Heart left ventricle (tissue), 13 donors: ENCODE measurements around the gene C2CD3.

ENCODE experiments used
- POLR2A ChIP-seq, 2 donors: fragments of 450-650 bp; IDR thresholded peaks; one replicate each; pipeline ENCODE4 v1.6.1; 2017; ENCODE audit warnings: antibody characterized with exemption in 2 of 2, mild to moderate bottlenecking in 2 of 2, moderate library complexity in 2 of 2
- TF ChIP-seq, protein P1 (sequence below), 12 donors: fragments of 200-600 bp; sonication (generic) in 4 of 12; IDR thresholded peaks; one replicate each; pipeline versions ENCODE4 v1.5.0 to v1.8.0; 2018 to 2022; ENCODE audit warnings: antibody characterized with exemption in 12 of 12, mild to moderate bottlenecking in 5 of 12
- donor health status: ischemic (EF 13 %, LVEDD 7.1; RV severe dilation, severe dysfunction).
- donor health status: DM: no; HTN: yes; CAD: no.
- donor health status: DM: no; HTN: no; CAD: no.
- donor health status: ischemic (EF 25% LVEDD 6.9; RV normal size, moderate dysfunction).
- donor health status: ischemic (EF 25% LVEDD 5.7; RV mildly dilated, moderate dysfunction).
- donor health status: ischemic (EF 35%, LVEDD 5.7; RV mildly dilated, moderate dysfunction).
- donor health status: nonischemic (EF 11% LVEDD 7.7; RV severe dilation, severe dysfunction).
- donor health status: DM: yes; HTN: yes; CAD: no.
- donor health status: PGD.
- donor health status: ischemic (EF 29% LVEDD 5.4; RV normal size, mild dysfunction).
- donor health status: nonischemic (EF 23%, LVEDD 6.1; RV moderate dilation, normal function).

GRCh38 chr11:74044538-74044937 is 126.3 kb downstream of the C2CD3 start:
- no peak for TF ChIP-seq POLR2A (IDR thresholded peaks at IDR 0.05)
- TF ChIP-seq, protein P1, sequence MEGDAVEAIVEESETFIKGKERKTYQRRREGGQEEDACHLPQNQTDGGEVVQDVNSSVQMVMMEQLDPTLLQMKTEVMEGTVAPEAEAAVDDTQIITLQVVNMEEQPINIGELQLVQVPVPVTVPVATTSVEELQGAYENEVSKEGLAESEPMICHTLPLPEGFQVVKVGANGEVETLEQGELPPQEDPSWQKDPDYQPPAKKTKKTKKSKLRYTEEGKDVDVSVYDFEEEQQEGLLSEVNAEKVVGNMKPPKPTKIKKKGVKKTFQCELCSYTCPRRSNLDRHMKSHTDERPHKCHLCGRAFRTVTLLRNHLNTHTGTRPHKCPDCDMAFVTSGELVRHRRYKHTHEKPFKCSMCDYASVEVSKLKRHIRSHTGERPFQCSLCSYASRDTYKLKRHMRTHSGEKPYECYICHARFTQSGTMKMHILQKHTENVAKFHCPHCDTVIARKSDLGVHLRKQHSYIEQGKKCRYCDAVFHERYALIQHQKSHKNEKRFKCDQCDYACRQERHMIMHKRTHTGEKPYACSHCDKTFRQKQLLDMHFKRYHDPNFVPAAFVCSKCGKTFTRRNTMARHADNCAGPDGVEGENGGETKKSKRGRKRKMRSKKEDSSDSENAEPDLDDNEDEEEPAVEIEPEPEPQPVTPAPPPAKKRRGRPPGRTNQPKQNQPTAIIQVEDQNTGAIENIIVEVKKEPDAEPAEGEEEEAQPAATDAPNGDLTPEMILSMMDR (IDR thresholded peaks at IDR 0.05), result no peak
